ENCODE data around the gene GATB.

Gene GATB

DNA sequence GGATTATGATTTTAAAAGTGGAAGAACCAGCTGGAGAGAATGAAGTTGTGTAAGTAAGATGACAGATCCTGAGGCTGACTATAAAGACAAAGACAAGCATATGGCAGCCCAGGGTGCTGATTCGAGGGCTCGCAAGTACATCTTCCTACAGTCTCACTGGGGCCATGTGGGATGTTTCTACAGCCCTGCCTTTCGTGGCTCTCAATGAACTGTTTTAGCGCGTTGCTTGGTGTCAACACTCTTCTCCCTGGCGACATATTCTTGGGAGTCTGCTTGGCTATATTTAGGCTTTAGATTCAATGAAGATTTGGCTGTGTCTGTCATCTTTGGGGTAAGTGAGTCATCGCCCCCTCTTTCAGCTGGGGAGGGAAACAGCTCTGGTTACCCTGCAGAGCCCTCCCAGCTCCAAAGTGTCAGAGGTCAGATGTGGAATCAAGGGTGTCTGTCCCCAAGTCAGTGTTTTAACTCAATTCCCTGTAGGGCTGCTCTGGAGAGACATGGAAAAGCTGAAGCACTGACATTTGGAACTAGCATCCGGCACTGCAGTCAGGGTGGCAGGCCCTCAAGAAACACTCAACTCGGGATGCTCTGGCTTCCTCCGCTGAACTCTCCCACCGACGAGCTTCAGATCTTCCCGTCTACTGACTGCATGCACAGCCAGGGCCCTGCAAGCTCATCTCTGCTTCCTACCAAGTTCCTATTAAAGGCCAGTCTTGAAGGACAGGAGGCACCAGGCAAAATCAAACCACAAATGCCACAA lies 65.7 kb downstream of the GATB start:
- no peak for DNase-seq (ENCODE audit: low spot score)

DNA sequence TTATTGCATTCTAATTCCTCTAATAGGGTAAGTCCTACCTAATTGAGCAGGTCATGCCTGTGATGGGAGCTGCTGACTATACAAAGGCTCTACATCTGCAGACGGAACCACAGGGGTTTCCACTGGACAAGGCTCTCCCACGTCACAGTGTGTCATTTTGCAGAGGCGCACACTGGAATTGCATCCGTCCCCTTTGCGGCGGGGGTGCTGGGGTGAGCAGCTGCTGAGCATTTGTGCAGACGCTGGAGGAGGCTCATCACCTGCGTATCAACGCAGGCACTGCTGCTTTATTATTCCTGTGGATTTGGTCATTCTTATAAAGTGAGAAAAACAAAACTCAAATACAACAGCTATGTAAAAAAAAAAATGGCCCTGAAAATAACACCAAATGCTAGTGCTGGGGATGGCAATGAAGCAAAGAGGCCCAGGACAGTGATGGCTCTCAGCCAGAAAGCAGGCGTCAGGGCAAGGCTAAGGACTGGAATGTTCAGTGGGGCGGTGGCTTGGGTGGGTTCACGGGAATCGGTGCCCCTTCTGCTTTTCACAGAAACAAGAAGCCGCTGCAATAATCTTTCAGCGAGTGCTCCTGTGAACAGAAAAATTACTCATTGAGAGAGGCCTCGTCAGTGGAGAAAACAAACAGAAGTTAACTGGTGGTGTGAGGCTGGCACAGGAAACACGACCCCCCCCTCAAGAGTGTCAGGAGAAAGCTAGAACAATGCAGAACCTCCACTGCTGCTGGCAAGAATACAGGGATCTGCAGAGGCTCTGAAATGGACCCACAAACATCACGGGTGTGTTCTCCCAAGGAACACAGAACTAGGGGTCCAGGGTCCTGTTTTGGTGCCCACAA lies 67.8 kb downstream of the GATB start:
- no peak for DNase-seq (ENCODE audit: low spot score)

DNA sequence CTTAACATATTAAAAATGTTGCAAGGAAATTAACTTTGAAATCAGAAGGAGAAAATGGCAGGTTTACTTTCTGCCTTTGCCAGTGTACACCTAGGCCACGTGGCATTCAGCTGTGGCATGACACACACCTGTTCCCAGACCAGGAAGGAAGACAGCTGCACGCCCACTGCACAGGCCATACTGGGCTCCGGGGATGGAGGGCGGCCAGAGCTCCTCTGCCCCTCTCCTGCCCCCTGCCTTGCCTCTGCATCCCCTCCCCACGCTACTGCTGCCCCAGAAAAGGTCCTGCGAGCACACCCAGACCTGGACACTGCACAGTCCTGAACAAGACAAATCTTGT lies 68.4 kb downstream of the GATB start:
- no peak for DNase-seq (ENCODE audit: low spot score)

DNA sequence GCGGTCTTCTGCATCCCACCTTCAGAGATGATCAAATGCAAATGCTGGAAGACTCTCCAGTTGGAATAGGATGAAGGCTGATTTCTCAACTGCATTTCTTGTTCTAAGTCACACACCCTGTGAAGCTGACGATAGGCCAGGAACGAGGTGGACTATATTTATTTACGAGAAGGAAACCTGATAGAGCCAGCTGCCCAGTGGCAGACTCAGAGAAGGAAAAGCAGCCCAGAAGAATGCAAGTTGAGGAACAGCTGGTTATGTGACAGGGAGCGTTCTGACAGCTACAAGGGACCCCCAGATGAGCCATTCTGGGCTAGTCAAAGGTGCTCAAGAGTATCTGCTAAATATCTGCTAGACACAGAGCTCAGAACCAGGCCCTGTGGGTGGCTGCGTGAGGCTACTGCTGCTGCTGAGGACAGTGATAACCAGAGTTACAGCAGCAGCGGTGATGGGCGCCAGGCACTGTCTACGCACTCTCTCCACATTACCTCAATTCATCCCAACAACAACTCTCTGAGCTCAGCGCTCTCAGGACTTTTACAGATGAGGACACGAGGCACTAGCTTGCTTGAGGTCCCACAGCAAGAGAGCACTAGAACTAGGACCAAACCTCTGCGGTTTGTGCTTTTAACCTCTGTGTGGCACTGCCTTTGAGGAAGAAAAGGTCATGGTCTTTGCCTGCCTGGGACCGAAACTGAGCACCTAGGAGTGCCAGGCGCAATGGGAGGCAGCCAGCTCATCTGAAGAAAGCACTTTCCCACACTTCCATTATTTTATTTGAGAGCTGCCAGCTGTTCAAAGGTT lies 69.0 kb downstream of the GATB start:
- no peak for DNase-seq (ENCODE audit: low spot score)

DNA sequence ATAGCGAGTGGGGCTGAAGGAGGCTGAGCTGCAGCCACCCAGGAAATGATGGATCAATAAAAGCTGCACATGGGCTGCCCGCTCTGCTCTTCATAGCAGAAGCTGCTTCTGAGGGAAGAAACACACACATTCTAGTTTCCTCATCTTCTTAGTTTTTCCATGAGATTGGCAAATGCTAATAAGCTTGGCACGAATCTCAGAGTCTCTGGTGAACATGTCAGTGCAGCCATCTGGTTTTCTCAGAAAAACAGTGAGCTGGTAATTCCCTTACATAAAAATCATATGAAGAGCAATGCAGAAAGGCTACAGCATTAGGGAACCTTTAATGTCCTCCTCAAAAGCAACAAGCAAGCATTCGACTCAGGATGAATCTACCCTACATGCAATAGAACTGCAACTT lies 69.9 kb downstream of the GATB start:
- no peak for DNase-seq (ENCODE audit: low spot score)

DNA sequence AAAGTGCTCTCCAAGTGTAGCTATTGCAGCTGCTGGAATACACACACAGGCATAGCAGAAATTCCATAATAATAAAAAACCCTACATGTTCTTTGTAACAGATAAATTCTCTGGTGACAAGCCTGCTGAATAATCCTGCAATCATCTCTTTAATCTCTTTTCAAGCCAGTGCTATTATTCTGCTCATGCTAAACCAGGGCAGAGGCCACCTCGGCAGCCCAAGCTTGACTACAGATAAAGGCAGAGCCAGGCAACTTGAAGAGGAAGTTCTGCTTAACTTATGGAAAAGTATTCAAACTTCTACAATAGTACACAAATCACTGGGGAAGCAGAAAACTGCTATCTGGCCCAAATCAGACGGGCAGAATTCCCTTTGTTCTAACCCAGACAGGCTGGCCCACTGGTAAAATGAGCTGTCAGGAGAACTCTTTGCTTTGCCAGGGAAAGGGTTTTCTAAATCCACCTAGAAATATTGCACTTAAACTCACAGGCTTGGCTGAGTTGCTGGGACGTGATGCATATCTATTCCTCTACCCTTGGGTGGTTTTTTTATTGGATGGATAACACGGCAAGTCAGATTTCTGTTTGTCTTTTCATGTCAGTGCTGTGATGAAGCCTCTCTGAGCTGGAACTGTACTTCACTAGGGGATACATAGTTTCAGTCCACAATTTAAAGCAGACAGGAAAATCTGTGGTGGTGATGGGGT lies 70.5 kb downstream of the GATB start:
- no peak for DNase-seq (ENCODE audit: low spot score)

DNA sequence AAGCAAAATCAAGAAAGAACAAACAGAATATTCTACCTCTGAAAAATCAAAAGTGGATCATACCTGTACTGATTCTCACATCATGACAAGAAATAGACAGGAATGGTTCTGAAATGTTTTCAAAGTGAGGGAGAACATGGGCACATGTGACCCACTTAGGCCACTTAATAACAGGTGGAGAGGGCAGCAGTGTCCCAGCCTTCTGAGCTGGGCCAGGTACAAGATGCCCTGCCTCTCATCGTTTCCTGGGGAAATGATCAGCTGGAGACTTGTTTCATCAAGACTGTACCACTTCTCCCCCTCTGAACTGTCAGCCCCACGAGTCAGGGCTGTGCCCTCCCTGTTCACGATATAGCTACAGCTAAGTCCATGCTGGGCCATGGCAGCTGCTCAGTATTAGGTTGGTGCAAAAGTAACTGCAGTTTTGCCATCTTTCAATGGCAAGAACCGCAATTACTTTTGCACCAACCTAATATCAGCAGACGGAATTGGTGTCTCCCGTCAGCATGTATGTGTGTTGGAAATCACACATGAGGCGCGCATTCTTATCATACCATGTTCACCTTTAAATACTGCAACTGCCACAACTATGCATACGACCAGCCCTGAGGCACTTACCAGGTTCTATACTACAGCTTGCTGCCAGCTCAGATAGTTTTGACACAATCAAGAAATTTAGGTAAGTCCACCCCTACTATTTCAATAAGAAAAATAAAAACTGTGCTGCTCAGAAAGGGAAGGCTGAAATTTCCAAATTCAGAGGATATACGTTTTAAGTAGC lies 71.4 kb downstream of the GATB start:
- no peak for DNase-seq (ENCODE audit: low spot score)

DNA sequence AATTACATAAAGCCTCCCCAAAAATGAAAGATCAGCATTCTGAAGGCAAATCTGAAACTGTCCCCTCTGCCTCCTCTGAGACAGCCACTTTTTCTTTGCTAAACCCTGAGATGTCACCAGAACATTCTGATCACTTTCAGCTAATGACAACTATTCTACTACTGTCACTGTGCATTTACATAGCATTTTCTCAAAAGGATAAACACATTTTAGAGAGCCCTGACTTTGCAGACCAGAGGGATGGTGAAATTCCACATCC lies 72.1 kb downstream of the GATB start:
- no peak for DNase-seq (ENCODE audit: low spot score)

DNA sequence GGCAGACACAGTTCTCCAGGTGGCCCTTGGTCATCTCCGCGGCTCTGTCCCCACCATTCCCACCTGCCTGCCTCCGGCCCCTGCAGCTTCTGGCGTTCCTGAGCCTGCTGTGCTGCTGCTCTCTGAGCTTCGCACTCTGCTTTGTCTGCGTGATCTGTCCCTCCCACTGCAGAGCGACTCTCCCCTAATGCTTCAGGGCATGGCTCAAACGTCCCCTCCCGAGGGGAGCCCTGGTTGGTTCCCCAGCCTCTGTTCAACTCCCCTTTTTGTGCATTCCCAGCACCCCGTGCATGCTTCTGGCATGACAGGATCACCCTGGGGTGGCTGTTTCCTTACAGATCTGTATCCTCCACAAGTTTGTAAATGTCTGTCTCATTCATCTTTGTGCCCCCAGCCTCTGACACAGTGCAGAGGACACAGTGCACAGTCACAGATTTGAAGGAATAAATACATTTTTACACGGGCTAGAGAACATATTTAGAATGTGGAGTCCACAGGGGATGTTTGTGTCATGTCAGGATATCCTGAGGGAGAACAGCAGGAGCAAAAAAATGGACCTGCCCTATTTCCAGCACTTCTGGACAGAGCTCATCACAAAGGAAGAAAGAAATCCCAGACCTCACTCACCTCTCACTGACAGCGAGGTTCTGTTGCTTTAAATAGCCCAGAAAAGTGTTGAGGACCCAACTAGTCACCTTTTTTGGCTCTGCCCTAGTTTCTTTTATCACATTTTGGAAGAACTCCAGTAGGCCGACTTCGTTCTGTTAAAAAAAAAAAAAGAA lies 72.6 kb downstream of the GATB start:
- no peak for DNase-seq (ENCODE audit: low spot score)

DNA sequence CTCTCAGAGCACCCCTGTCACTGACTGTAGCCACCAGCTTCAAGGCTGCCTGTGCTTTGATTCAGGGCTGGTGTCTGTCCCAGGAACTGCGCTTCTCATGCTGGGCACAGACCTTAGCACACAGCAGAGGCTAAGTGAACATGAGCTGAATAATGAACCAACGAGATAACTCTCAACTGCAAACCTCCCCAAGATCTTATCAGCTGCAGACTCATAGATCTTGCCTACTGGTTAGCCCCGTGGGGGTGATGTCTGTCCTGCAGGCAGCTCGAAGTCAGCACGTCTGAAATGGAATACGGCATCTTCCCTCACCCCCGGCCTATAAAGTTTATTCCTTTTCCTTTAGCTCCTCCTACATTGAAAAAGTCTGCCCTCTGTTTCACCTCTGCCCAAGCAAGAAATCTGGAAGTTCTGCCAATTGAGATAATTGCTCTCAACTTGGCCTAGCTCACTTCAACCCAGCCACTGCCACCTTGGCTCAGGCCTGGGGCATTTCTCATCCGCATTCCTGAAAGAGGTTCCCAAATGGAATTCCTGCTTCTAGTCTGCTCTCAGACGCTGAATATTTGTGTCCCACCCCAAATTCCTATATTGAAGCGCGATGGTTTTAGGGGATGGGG lies 73.7 kb downstream of the GATB start:
- DNase-seq (ENCODE audit: low spot score), result no peak

DNA sequence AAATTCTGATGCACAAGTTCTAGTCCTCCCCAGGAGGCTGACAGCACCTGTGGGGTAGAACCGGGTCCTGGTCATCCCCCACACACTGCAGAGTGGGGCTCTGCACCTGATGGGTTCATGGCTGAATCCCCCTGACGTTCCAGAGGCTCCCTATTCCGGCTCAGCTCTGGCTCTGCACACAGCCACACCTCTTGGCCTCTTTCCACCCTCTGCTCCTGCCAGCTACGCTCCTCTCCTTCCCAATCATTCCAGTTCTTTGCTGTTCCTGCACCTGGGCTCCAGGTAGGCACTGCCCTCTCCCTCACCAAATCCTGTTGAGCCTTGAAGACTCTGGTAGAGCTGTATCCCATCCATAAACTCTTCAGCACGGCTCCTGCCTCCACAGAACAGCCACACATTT lies 75.5 kb downstream of the GATB start:
- DNase-seq (ENCODE audit: low spot score), result no peak

DNA sequence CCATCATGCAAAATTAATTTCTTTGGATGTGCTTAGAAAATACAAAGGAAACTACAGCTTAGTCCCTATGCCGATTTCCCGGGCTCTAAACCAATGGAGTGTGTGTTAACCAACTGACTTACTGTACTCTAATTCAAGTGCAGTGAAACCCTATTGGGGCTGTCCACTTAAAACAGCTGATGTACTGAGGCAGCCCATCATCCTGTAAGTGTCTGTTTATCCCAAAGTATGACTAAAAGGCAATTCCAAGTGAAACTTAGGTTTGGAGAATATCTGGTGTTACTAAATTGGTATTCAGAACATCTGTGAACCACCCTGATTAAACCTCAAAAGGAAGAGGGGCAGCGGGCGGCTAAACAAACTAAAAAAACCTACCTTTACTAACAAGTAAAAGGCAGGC lies 79.7 kb downstream of the GATB start:
- no peak for DNase-seq (ENCODE audit: low spot score)

DNA sequence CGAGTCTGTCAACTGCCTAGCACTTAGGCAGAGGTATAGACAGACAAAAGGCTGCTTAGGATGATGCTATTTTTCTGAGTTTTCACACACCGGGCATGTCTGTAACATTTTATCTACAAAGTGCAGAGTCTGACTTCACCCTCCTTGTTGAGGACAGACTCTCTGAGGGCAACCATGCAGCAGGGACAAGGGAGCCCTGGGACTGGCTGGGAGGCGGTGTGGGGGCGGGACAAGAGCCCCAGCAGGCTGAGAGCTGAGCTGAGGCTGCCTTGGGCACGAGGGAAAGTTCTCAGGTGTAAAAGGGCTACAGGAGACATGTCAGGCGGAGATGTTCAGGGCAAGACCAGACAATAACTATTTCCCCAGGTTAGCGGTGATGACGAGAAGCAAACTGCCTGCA lies 81.6 kb downstream of the GATB start:
- DNase-seq (ENCODE audit: low spot score), result no peak

DNA sequence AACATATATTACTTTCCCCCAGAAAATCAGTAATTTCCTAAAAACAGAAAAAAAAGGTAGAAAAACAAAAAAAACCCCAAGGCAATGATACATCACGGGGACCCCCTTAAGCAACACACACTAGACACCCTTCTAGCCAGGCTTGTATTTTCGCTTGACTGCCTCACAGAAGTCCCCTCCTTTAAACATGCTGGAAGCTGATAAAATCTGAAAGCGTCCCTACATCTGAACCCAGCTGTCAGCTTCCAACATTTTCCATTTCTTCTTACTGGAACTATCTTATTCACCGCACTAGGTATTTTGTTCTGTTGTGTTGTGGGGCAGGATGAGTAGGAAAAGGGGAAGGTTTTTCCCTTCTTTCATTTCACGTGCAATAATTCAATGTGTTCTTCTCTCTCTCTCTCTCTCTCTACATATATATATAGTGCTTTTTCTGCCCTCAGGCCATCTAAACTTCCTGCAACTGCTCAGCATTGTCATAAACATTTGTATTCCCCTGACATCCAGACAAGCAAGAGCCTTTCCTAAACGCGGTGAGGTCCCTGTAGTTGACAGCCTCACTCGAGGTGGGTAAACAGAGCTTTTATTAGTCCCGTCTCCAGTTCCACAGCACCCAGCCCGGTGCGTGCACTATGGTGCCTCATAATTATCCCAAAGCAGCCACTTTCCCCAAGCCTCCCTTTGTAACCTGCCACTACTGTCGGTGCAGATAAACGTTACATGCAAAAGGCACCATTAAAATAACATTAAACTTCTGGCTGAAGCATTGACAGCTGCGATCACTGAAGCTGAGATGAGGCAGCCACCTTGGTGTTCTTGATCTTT lies 82.5 kb downstream of the GATB start:
- no peak for DNase-seq (ENCODE audit: low spot score)

DNA sequence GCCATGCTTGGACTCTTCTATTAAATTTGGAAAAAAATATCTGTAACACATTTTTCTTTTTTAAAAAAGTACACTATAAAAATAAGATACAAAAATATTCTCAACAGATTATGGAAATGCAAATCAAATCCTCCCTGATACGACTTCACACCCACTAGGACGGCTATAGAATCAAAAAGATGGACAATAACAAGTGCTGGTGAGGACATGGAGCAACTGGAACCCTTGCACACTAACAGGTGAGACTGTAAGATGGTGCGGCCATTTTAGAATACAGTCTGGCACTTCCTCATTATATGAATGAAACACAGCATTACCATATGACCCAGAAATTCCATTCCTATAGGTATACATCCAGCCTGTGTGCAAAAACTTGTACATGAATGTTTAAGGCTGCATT lies 83.6 kb downstream of the GATB start:
- DNase-seq (ENCODE audit: low spot score), result no peak

DNA sequence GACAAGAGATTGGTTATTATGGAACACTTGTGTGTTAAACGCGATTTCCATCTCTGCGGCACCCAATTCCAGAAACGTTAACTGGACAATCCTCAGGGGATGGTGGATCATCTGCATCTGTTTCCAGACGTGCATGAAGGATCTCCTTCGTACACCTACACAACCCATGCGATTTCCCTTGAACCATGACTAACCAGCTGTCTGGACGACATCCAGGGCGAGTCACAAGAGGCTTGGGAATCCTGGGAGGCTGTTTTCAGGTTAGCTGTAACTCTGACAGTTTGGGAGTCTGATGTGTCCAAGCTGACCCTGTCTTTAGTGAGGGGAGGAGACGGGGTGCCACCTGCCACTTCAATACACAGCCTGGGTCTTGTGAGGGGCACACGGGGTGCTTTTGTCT lies 84.5 kb downstream of the GATB start:
- DNase-seq (ENCODE audit: low spot score), result no peak

DNA sequence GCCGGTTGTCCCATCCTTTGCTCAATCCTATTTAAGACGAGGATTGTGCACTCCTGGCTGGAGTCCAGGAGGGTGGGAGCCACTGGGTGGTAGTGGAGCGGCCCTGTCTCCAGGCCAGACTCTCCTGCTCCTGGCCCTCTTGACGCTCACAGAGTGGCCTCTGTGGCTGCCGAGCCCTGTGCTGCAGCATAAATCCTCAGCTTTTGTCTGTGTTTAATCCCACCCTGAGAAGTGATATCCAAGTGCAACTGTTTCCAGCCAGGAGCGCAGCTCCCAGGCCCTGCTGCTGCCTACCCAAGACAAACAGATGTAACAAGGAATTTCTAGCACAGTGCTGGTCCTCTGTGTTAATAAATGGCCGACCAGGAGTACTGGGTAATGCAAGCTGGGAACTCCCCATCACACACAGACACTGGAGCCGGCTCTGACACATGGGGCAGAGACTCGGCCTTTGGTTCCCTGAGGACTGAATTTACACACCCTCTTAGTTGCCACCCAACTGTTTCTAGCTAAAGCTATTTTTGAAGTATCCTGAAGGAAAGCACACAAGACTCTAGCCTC lies 85.3 kb downstream of the GATB start:
- no peak for DNase-seq (ENCODE audit: low spot score)

DNA sequence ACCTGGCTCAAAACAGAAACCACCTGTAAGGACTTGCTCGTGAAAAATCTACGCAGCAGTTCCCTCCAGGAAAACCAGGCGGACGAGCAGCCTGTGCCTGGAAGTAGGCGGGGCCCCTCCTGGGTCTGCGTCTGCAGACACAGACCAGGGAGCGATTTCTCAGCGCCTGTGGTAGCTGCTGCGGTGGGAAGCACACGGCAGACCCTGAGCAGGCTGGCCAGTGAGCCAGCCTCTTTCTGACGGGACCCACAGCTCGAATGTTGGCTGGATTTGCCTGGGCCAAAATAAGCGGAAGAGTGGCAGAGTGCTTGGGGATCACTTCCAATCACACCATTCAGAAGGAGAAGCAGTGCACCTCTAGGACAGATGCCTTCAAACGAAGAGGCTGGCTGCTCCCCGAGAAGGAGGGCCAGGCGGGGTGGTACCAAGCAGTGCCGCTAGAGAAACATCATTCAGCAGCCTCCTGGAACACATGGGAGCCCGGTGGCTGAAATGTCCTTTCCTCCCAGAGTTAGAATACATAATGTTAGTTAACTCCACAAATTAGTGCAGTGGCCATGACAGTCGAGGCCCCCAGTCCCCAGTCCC lies 85.9 kb downstream of the GATB start:
- DNase-seq (ENCODE audit: low spot score), result no peak

Data from germinal center (tissue), 1 donor.